ENCODE measurements around the gene IPO9. TPM values are rescaled to one million over a fixed set of nuclear protein-coding genes. Genes with fewer than 3 reads are reported as not detected.

Gene IPO9
- total and polyA plus RNA-seq, 2 donors (not counting 1 experiment from before 2014, with no cell fraction given) = 13.3 to 56.9 TPM

DNA sequence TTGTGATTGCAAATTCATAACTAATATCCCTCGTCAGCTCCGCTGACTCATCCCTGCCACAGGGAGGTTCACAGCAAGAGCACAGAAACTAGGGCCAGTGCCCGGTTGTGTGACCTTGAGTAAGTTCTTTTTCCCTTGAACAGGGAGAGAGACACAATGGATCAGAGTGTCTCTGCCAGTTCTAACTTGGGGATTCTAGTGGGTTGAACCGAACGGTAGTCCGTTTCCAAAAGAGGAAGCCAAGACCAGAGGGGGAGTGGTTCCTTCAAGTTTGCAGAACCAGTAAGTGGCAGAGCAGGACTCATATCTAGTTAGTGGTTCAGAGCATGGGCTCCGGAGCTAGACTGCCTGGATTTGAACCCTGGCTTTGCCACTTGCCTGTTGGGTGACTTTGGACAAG, 54.8 kb downstream of the IPO9 start:
- Mint-ChIP-seq H3K4me1 (peaks cover 33% of the 10 kb centered on the region), H3K4me3 (no peak overlapping the region), H3K27me3 (peaks cover 16% of the 10 kb centered on the region), H3K27ac (no peak overlapping the region), H3K9me3 (ENCODE audit: insufficient read depth) (no peaks in the 10 kb centered on the region)
- no peak for TF ChIP-seq EZH2 (IDR thresholded peaks at IDR 0.05; ENCODE audit: borderline replicate concordance, insufficient read depth, low read depth, low read length, poor library complexity, severe bottlenecking)
- POLR2A ChIA-PET = no interaction called here
- WGBS (ENCODE audit: insufficient coverage) = 52% methylated on average over 4 of the region's 7 CpGs
- Histone ChIP-seq H4K20me1 (ENCODE audit: control insufficient read depth, insufficient read depth, low read length, poor library complexity, severe bottlenecking) (no peaks in the 10 kb centered on the region), H3K4me1 (ENCODE audit: control insufficient read depth in 2 of 2, insufficient read depth in 2 of 2, low read length in 2 of 2) (peaks cover 21 to 31% of the 10 kb centered on the region in 2 donors), H3K36me3 (replicated peaks in 1 of 2; ENCODE audit: control extremely low read depth in 1 of 2, control insufficient read depth in 1 of 2, extremely low read depth in 1 of 2, insufficient read depth in 2 of 2, low read length in 1 of 2) (no peaks in the 10 kb centered on the region), H3K9me3 (ENCODE audit: control extremely low read depth in 1 of 3, control insufficient read depth in 2 of 3, insufficient read depth in 1 of 3, low read length in 2 of 3) (peaks cover 0 to 5% (median 0%) of the 10 kb centered on the region in 3 donors), H3K79me2 (ENCODE audit: control insufficient read depth, insufficient read depth, low read length) (no peaks in the 10 kb centered on the region), H3K4me2 (replicated peaks; ENCODE audit: low read depth, low read length, poor library complexity, severe bottlenecking) (no peak overlapping the region), H3K4me3 (ENCODE audit: control extremely low read depth in 1 of 5, extremely low read depth in 1 of 5, insufficient read depth in 1 of 5, low read depth in 2 of 5, low read length in 4 of 5) (no peak overlapping the region), H2AFZ (ENCODE audit: insufficient read depth, low read depth, low read length, poor library complexity, severe bottlenecking) (no peak overlapping the region), H3K27ac (ENCODE audit: low read length in 2 of 2) (no peak overlapping the region), H3K27me3 (replicated peaks in 1 of 4; ENCODE audit: control extremely low read depth in 1 of 4, control insufficient read depth in 3 of 4, insufficient read depth in 4 of 4, low read length in 3 of 4) (peaks cover 0 to 25% (median 18%) of the 10 kb centered on the region in 4 experiments), H3K9ac (ENCODE audit: low read length) (no peak overlapping the region)
- DNase-seq (peak; percentile 32), ATAC-seq (ENCODE audit: low read depth) (peak; percentile 39)
- intact Hi-C loops (cut with micrococcal nuclease) = no loop called here
- CTCF ChIA-PET = interaction anchor here (1.1 to 1.4 kb wide), 2 partner anchors 10 to 15 kb away, joined by 3 read pairs; no protein-coding TSS in a partner anchor

DNA sequence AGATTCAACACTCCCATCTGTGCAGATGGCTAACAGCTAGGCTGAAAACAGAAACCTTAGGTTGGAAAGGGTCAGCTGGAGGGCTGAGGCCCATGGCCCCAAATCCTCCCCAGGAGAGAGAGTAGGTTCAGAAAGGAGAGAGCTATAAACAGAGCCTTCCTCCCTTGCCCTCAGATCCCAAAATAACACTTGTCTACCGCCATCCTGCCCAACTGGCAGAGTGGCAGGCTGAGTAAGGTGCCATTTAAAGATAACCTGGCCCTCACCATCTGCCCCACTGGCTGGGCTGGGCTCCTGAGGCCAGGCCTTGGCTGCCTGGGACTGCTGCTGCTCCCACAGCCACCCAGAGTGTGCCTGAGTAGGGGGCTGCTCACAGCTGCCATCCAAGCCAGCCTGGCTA, 55.5 kb downstream of the IPO9 start:
- no peaks in the 10 kb centered on the region for H3K79me2 ChIP-seq (ENCODE audit: control insufficient read depth, insufficient read depth, low read length)
- peaks cover 28 to 37% of the 10 kb centered on the region in 2 donors for H3K4me1 ChIP-seq (ENCODE audit: control insufficient read depth in 2 of 2, insufficient read depth in 2 of 2, low read length in 2 of 2)
- peaks cover 0 to 11% (median 0%) of the 10 kb centered on the region in 3 donors for H3K9me3 ChIP-seq (ENCODE audit: control extremely low read depth in 1 of 3, control insufficient read depth in 2 of 3, insufficient read depth in 1 of 3, low read length in 2 of 3)
- WGBS (ENCODE audit: insufficient coverage) = 0% methylated on average over 1 of the region's 1 CpG
- Mint-ChIP-seq H3K27me3 (peaks cover 16% of the 10 kb centered on the region), H3K9me3 (ENCODE audit: insufficient read depth) (no peaks in the 10 kb centered on the region), H3K4me1 (peaks cover 33% of the 10 kb centered on the region), H3K27ac (no peak overlapping the region), H3K4me3 (no peak overlapping the region)
- POLR2A ChIA-PET = no interaction called here
- CTCF ChIA-PET = interaction anchor here (1.1 to 1.4 kb wide), 2 partner anchors 11 to 15 kb away, joined by 3 read pairs; no protein-coding TSS in a partner anchor
- DNase-seq (no peak), ATAC-seq (ENCODE audit: low read depth) (no peak)
- no peaks in the 10 kb centered on the region for H3K36me3 ChIP-seq (replicated peaks in 1 of 2; ENCODE audit: control extremely low read depth in 1 of 2, control insufficient read depth in 1 of 2, extremely low read depth in 1 of 2, insufficient read depth in 2 of 2, low read length in 1 of 2)
- H3K4me3 ChIP-seq (ENCODE audit: control extremely low read depth in 1 of 5, extremely low read depth in 1 of 5, insufficient read depth in 1 of 5, low read depth in 2 of 5, low read length in 4 of 5) = no peak overlapping the region
- peaks cover 0 to 31% (median 22%) of the 10 kb centered on the region in 4 experiments for H3K27me3 ChIP-seq (replicated peaks in 1 of 4; ENCODE audit: control extremely low read depth in 1 of 4, control insufficient read depth in 3 of 4, insufficient read depth in 4 of 4, low read length in 3 of 4)
- H3K27ac ChIP-seq (ENCODE audit: low read length in 2 of 2) = no peak overlapping the region
- TF ChIP-seq EZH2 (IDR thresholded peaks at IDR 0.05; ENCODE audit: borderline replicate concordance, insufficient read depth, low read depth, low read length, poor library complexity, severe bottlenecking) = no peak
- TF ChIP-seq, protein P1, sequence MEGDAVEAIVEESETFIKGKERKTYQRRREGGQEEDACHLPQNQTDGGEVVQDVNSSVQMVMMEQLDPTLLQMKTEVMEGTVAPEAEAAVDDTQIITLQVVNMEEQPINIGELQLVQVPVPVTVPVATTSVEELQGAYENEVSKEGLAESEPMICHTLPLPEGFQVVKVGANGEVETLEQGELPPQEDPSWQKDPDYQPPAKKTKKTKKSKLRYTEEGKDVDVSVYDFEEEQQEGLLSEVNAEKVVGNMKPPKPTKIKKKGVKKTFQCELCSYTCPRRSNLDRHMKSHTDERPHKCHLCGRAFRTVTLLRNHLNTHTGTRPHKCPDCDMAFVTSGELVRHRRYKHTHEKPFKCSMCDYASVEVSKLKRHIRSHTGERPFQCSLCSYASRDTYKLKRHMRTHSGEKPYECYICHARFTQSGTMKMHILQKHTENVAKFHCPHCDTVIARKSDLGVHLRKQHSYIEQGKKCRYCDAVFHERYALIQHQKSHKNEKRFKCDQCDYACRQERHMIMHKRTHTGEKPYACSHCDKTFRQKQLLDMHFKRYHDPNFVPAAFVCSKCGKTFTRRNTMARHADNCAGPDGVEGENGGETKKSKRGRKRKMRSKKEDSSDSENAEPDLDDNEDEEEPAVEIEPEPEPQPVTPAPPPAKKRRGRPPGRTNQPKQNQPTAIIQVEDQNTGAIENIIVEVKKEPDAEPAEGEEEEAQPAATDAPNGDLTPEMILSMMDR (IDR thresholded peaks at IDR 0.05) = no peak
- intact Hi-C loops (cut with micrococcal nuclease) = no loop called here
- no peak overlapping the region for H2AFZ ChIP-seq (ENCODE audit: insufficient read depth, low read depth, low read length, poor library complexity, severe bottlenecking)
- H3K9ac ChIP-seq (ENCODE audit: low read length) = no peak overlapping the region
- H3K4me2 ChIP-seq (replicated peaks; ENCODE audit: low read depth, low read length, poor library complexity, severe bottlenecking) = no peak overlapping the region
- no peaks in the 10 kb centered on the region for H4K20me1 ChIP-seq (ENCODE audit: control insufficient read depth, insufficient read depth, low read length, poor library complexity, severe bottlenecking)
